Left lung (tissue), 10 donors: ENCODE results near the gene ZNF292. TPM values are rescaled to one million over a fixed set of nuclear protein-coding genes. Genes with fewer than 3 reads are reported as not detected.

Experiments
- ATAC-seq: fragments of 200-7000 bp; cut with Tn5 transposase; one replicate; pipeline ENCODE4 v1.9.1; 2020; ENCODE audit warnings: moderate library complexity
- DNase-seq, 4 donors: peaks; one replicate each; pipeline ENCODE4 v3.0.0-alpha.2; 2013 to 2020
- H3K27ac ChIP-seq, 2 donors: fragments of 200-600 bp; sonication (generic) in 1 of 2; one replicate each; pipeline versions ENCODE4 v1.5.0 to v1.8.0; 2020 to 2021
- H3K27me3 ChIP-seq, 2 donors: fragments of 200-600 bp; sonication (generic) in 1 of 2; one replicate each; pipeline versions ENCODE4 v1.5.0 to v1.8.0; 2020 to 2021
- H3K36me3 ChIP-seq, 2 donors: fragments of 200-600 bp; sonication (generic) in 1 of 2; one replicate each; pipeline versions ENCODE4 v1.5.0 to v1.8.0; 2020 to 2021
- H3K4me1 ChIP-seq, 2 donors: fragments of 200-600 bp; one replicate each; pipeline ENCODE4 v1.8.0; 2021
- H3K4me3 ChIP-seq, 2 donors: fragments of 200-600 bp; sonication (generic) in 1 of 2; one replicate each; pipeline versions ENCODE4 v1.5.0 to v1.8.0; 2020 to 2021; ENCODE audit warnings: mild to moderate bottlenecking in 1 of 2
- H3K9me3 ChIP-seq, 2 donors: fragments of 200-600 bp; sonication (generic) in 1 of 2; one replicate each; pipeline versions ENCODE4 v1.5.0 to v1.8.0; 2020 to 2021
- CTCF ChIP-seq, 2 donors: fragments of 200-600 bp; sonication (generic) in 1 of 2; IDR thresholded peaks; one replicate each; pipeline versions ENCODE4 v1.5.0 to v1.8.0; 2021; ENCODE audit warnings: antibody characterized with exemption in 2 of 2
- intact Hi-C, 2 donors: fragments of 100-400 bp; cut with DNase I; formaldehyde crosslinking; loops; one replicate each; pipeline versions ENCODE4 v1.11.2 to v1.14.2; 2022
- polyA plus RNA-seq, 6 donors: library from polyadenylated mRNA; unstranded; fragments of 120-200 nt; gene quantifications; one replicate each; pipeline ENCODE4 v1.2.1, GENCODE V29; 2013; ENCODE audit not compliant: insufficient read length in 6 of 6
- total RNA-seq, 2 donors: library from RNA; stranded (reverse); fragmentation: NEBNext Ultra II Directional; extraction: Animal tissue kit (Norgen Biotek cat#: 25700); gene quantifications; one replicate each; pipeline ENCODE4 v1.2.1, GENCODE V29; 2021
- donor health status: DM: no; HTN: yes; CAD: no.
- donor health status: DM: no; HTN: no; CAD: no.

Gene ZNF292
- total and polyA plus RNA-seq, 8 donors, result 25.2 to 58.8 (median 51.0) TPM

- ATAC-seq (no peak), DNase-seq (no peak)
- Histone ChIP-seq H3K4me1 (peaks cover 0 to 30% of the 10 kb centered on the region in 2 donors), H3K36me3 (no peaks in the 10 kb centered on the region), H3K27me3 (no peaks in the 10 kb centered on the region), H3K9me3 (no peaks in the 10 kb centered on the region), H3K4me3 (no peak overlapping the region), H3K27ac (no peak overlapping the region)
- intact Hi-C loops, result no loop called here
- TF ChIP-seq CTCF (IDR thresholded peaks at IDR 0.05), result no peak
Measured at GRCh38 chr6:87199787-87200186, 44.4 kb downstream of the ZNF292 start.

- no peak for ATAC-seq
- intact Hi-C loops, result no loop called here
- TF ChIP-seq CTCF (IDR thresholded peaks at IDR 0.05), result no peak
- no peaks in the 10 kb centered on the region for H3K27me3 ChIP-seq
- no peaks in the 10 kb centered on the region for H3K36me3 ChIP-seq
- no peak for DNase-seq
- H3K4me3 ChIP-seq, result no peak overlapping the region
- H3K27ac ChIP-seq, result no peak overlapping the region
- H3K4me1 ChIP-seq, result peaks cover 0 to 30% of the 10 kb centered on the region in 2 donors
- H3K9me3 ChIP-seq, result no peaks in the 10 kb centered on the region
Measured at GRCh38 chr6:87200469-87201175, 45.3 kb downstream of the ZNF292 start.

GRCh38 chr6:87203448-87204023 is 48.2 kb downstream of the ZNF292 start:
- Histone ChIP-seq H3K4me3 (no peak overlapping the region), H3K36me3 (no peaks in the 10 kb centered on the region), H3K4me1 (peaks cover 0 to 25% of the 10 kb centered on the region in 2 donors), H3K27ac (no peak overlapping the region), H3K9me3 (no peaks in the 10 kb centered on the region), H3K27me3 (no peaks in the 10 kb centered on the region)
- DNase-seq (no peak), ATAC-seq (no peak)
- intact Hi-C loops, result no loop called here
- TF ChIP-seq CTCF (IDR thresholded peaks at IDR 0.05), result no peak

GRCh38 chr6:87209812-87210211 is 54.4 kb downstream of the ZNF292 start:
- H3K27me3 ChIP-seq, result no peaks in the 10 kb centered on the region
- peaks cover 0 to 4% of the 10 kb centered on the region in 2 donors for H3K4me1 ChIP-seq
- H3K9me3 ChIP-seq, result no peaks in the 10 kb centered on the region
- intact Hi-C loops, result no loop called here
- H3K27ac ChIP-seq, result no peak overlapping the region
- no peak for ATAC-seq
- H3K36me3 ChIP-seq, result no peaks in the 10 kb centered on the region
- H3K4me3 ChIP-seq, result no peak overlapping the region
- TF ChIP-seq CTCF (IDR thresholded peaks at IDR 0.05), result no peak
- DNase-seq, result no peak

GRCh38 chr6:87210979-87211378 is 55.6 kb downstream of the ZNF292 start:
- no peak for ATAC-seq
- H3K9me3 ChIP-seq, result no peaks in the 10 kb centered on the region

More at GRCh38 chr6:87210979-87211378, 55.6 kb downstream of the ZNF292 start:
- no peak overlapping the region for H3K4me3 ChIP-seq
- H3K27ac ChIP-seq, result no peak overlapping the region
- intact Hi-C loops, result no loop called here
- peaks cover 0 to 4% of the 10 kb centered on the region in 2 donors for H3K4me1 ChIP-seq
- H3K27me3 ChIP-seq, result no peaks in the 10 kb centered on the region
- no peak for DNase-seq
- H3K36me3 ChIP-seq, result no peaks in the 10 kb centered on the region
- TF ChIP-seq CTCF (IDR thresholded peaks at IDR 0.05), result no peak
